IMR-90 (cell line): ENCODE results near the gene FRY. TPM values are rescaled to one million over a fixed set of nuclear protein-coding genes. Genes with fewer than 3 reads are reported as not detected.

Source experiments
- ATAC-seq: fragments of 200-7000 bp; cut with Tn5 transposase; 2 replicates; pipeline ENCODE4 v1.9.1; 2020; ENCODE audit warnings: low read depth, mild to moderate bottlenecking, moderate library complexity
- BruUV-seq: library from RNA; stranded (reverse); fragments of 400-500 nt; replicated peaks from 2 replicates; lab custom pipeline; 2021; lab: Mats Ljungman, UMichigan
- CTCF ChIA-PET: fragments of 300-600 bp; formaldehyde crosslinking; extraction: SDS; loops from one replicate; lab custom pipeline; 2021; ENCODE audit warnings: antibody characterized with exemption; lab: Yijun Ruan, JAX
- POLR2A ChIA-PET: fragments of 300-600 bp; sonication (Branson Sonifier 250); formaldehyde crosslinking; loops from one replicate; lab custom pipeline; 2022; ENCODE audit warnings: antibody characterized with exemption; ENCODE audit not compliant: unreplicated experiment; lab: Charles Lee
- DNase-seq: peaks from one replicate; pipeline ENCODE4 v3.0.0; 2013
- H2AFZ ChIP-seq: replicated peaks from 2 replicates; pipeline ENCODE3; 2013; ENCODE audit warnings: low read length, mild to moderate bottlenecking; ENCODE audit not compliant: poor library complexity
- H2AK5ac ChIP-seq: 2 replicates; pipeline ENCODE4 v1.6.1; 2013; ENCODE audit warnings: low read depth, low read length, inconsistent platforms
- H2AK9ac ChIP-seq: replicated peaks from 2 replicates; pipeline ENCODE3; 2013; ENCODE audit warnings: mild to moderate bottlenecking, low read depth, low read length, moderate library complexity; ENCODE audit not compliant: poor library complexity
- H2BK120ac ChIP-seq: 2 replicates; pipeline ENCODE4 v1.6.1; 2013; ENCODE audit warnings: low read depth, low read length, inconsistent platforms
- H2BK15ac ChIP-seq: 3 replicates; pipeline ENCODE4 v1.6.1; 2013; ENCODE audit warnings: low read depth, low read length, inconsistent platforms
- H2BK20ac ChIP-seq: 2 replicates; pipeline ENCODE4 v1.6.1; 2013; ENCODE audit warnings: low read depth, mild to moderate bottlenecking, inconsistent platforms, low read length, moderate library complexity
- H2BK5ac ChIP-seq: 2 replicates; pipeline ENCODE4 v1.6.1; 2013; ENCODE audit warnings: mild to moderate bottlenecking, low read depth, low read length, inconsistent platforms; ENCODE audit not compliant: poor library complexity, severe bottlenecking
- H3K14ac ChIP-seq: replicated peaks from 2 replicates; pipeline ENCODE4 v1.6.1; 2013; ENCODE audit warnings: low read depth, low read length, inconsistent platforms
- H3K18ac ChIP-seq: 2 replicates; pipeline ENCODE4 v1.6.1; 2013; ENCODE audit warnings: low read depth, low read length, control low read depth
- H3K23ac ChIP-seq: 2 replicates; pipeline ENCODE4 v1.6.1; 2013; ENCODE audit warnings: low read depth, low read length, inconsistent platforms
- H3K27ac ChIP-seq: 2 replicates; pipeline ENCODE4 v1.5.1; 2013; ENCODE audit warnings: mild to moderate bottlenecking, control low read depth, low read length; ENCODE audit not compliant: insufficient read depth
- H3K27me3 ChIP-seq: 2 replicates; pipeline ENCODE4 v1.6.1; 2013; ENCODE audit warnings: low read length; ENCODE audit not compliant: control insufficient read depth, insufficient read depth
- H3K36me3 ChIP-seq: 2 replicates; pipeline ENCODE4 v1.6.1; 2013; ENCODE audit warnings: low read length, mixed read lengths; ENCODE audit not compliant: control insufficient read depth, insufficient read depth
- H3K4ac ChIP-seq: 2 replicates; pipeline ENCODE4 v1.6.1; 2013; ENCODE audit warnings: low read depth, low read length, inconsistent platforms
- H3K4me1 ChIP-seq: 2 replicates; pipeline ENCODE4 v1.6.1; 2013; ENCODE audit warnings: low read length, mixed read lengths; ENCODE audit not compliant: control insufficient read depth, insufficient read depth
- H3K4me2 ChIP-seq: 2 replicates; pipeline ENCODE4 v1.6.1; 2013; ENCODE audit warnings: low read depth, mild to moderate bottlenecking, control low read depth, low read length, moderate library complexity
- H3K4me3 ChIP-seq: 2 replicates; pipeline ENCODE4 v1.5.1; 2013; ENCODE audit warnings: low read depth, mild to moderate bottlenecking, control low read depth, low read length, moderate library complexity; ENCODE audit not compliant: insufficient read depth
- H3K56ac ChIP-seq: 2 replicates; pipeline ENCODE4 v1.6.1; 2013; ENCODE audit warnings: low read length, inconsistent platforms; ENCODE audit not compliant: insufficient read depth; ENCODE audit errors: extremely low read depth
- H3K79me1 ChIP-seq, 2 experiments: 2 replicates each; pipeline ENCODE4 v1.6.1; 2013; ENCODE audit warnings: low read length in 2 of 2, inconsistent platforms in 1 of 2, low read depth in 1 of 2
- H3K9ac ChIP-seq: 2 replicates; pipeline ENCODE4 v1.6.1; 2013; ENCODE audit warnings: low read depth, low read length, control low read depth
- H3K9me1 ChIP-seq: 2 replicates; pipeline ENCODE4 v1.6.1; 2013; ENCODE audit warnings: low read length, inconsistent platforms; ENCODE audit not compliant: insufficient read depth
- H3K9me3 ChIP-seq: 2 replicates; pipeline ENCODE4 v1.6.1; 2013; ENCODE audit warnings: low read length; ENCODE audit not compliant: control insufficient read depth, insufficient read depth
- H4K20me1 ChIP-seq: 2 replicates; pipeline ENCODE4 v1.6.1; 2013; ENCODE audit warnings: low read length, inconsistent platforms; ENCODE audit not compliant: insufficient read depth
- H4K5ac ChIP-seq: 2 replicates; pipeline ENCODE4 v1.6.1; 2013; ENCODE audit warnings: mild to moderate bottlenecking, low read depth, low read length, control low read depth
- H4K8ac ChIP-seq, 2 experiments: 2 replicates each; pipeline ENCODE4 v1.6.1; 2013; ENCODE audit warnings: low read depth in 2 of 2, low read length in 2 of 2, control low read depth in 1 of 2, inconsistent platforms in 1 of 2
- H4K91ac ChIP-seq: 2 replicates; pipeline ENCODE4 v1.6.1; 2013; ENCODE audit warnings: low read depth, low read length, inconsistent platforms; ENCODE audit not compliant: insufficient read depth
- BHLHE40 ChIP-seq: fragments of 150-350 bp; IDR thresholded peaks from 2 replicates; pipeline ENCODE4 v1.6.1; 2016; ENCODE audit warnings: mild to moderate bottlenecking, low read depth, low read length
- CHD1 ChIP-seq: IDR thresholded peaks from 2 replicates; pipeline ENCODE4 v1.6.1; 2012; ENCODE audit warnings: low read depth, low read length, improper control_type of control experiment
- CTCF ChIP-seq: conservative IDR thresholded peaks from 2 replicates; pipeline ENCODE4 v1.5.1; 2012; ENCODE audit warnings: mild to moderate bottlenecking, low read depth, low read length, improper control_type of control experiment
- ELK1 ChIP-seq: fragments of 150-350 bp; IDR thresholded peaks from 2 replicates; pipeline ENCODE4 v1.6.1; 2016; ENCODE audit warnings: low read depth, mild to moderate bottlenecking, low read length, moderate library complexity, borderline replicate concordance
- MAZ ChIP-seq: IDR thresholded peaks from 2 replicates; pipeline ENCODE4 v1.6.1; 2012; ENCODE audit warnings: low read depth, mild to moderate bottlenecking, low read length, improper control_type of control experiment, moderate library complexity, borderline replicate concordance
- MXI1 ChIP-seq: IDR thresholded peaks from 2 replicates; pipeline ENCODE4 v1.6.1; 2012; ENCODE audit warnings: low read depth, mild to moderate bottlenecking, low read length, moderate library complexity, borderline replicate concordance
- NFE2L2 ChIP-seq: fragments of 150-350 bp; IDR thresholded peaks from 2 replicates; pipeline ENCODE4 v1.6.1; 2016; ENCODE audit warnings: low read depth, mild to moderate bottlenecking, low read length
- RAD21 ChIP-seq: IDR thresholded peaks from 2 replicates; pipeline ENCODE4 v1.6.1; 2012; ENCODE audit warnings: low read length, improper control_type of control experiment
- RCOR1 ChIP-seq: IDR thresholded peaks from 2 replicates; pipeline ENCODE4 v1.6.1; 2012; ENCODE audit warnings: mild to moderate bottlenecking, low read length, improper control_type of control experiment; ENCODE audit not compliant: insufficient replicate concordance
- RFX5 ChIP-seq: IDR thresholded peaks from 2 replicates; pipeline ENCODE4 v1.8.0; 2012; ENCODE audit warnings: low read depth, mild to moderate bottlenecking, low read length, moderate library complexity
- SMC3 ChIP-seq: fragments of 150-350 bp; IDR thresholded peaks from 2 replicates; pipeline ENCODE4 v1.6.1; 2016; ENCODE audit warnings: low read depth, mild to moderate bottlenecking, antibody characterized with exemption, low read length, moderate library complexity
- WGBS, 2 experiments: methylation state at CpG; one replicate each; pipeline versions ENCODE4 v1.1.5 to v1.1.7; 2013; ENCODE audit warnings: missing lambda C conversion rate in 2 of 2; ENCODE audit not compliant: insufficient read length in 1 of 2; ENCODE audit errors: extremely low coverage in 2 of 2; 5-methylcytosine and 5-hydroxymethylcytosine counted together
- dilution Hi-C: fragments of 300-500 bp; cut with HindIII; formaldehyde crosslinking; loops from one replicate; pipeline ENCODE4 v1.14.3; 2018; ENCODE audit warnings: low sequenced_read_pairs; ENCODE audit not compliant: unreplicated experiment
- in situ Hi-C: fragments of 300-500 bp; cut with MboI; formaldehyde crosslinking; loops from 3 replicates; pipeline ENCODE4 v1.14.3; 2019; ENCODE audit warnings: low sequenced_read_pairs, inconsistent platforms, mixed read lengths
- intact Hi-C: fragments of 100-400 bp; cut with micrococcal nuclease; formaldehyde crosslinking; loops from 2 replicates; pipeline ENCODE4 v1.10.0; 2022
- polyA plus RNA-seq, 3 experiments: library from polyadenylated mRNA; depleted of rRNA; stranded (reverse); fragments of >200 nt; gene quantifications; 2 replicates each; pipeline ENCODE4 v1.2.3, GENCODE V29; 2012; ENCODE audit warnings: low replicate concordance in 1 of 3
- total RNA-seq: library from RNA; depleted of rRNA; stranded (reverse); fragments of >200 nt; gene quantifications from 2 replicates; pipeline ENCODE4 v1.2.3, GENCODE V29; 2012
- TF ChIP-seq, protein P1 (sequence below): fragments of 150-350 bp; IDR thresholded peaks from 2 replicates; pipeline ENCODE4 v1.6.1; 2017; ENCODE audit warnings: mild to moderate bottlenecking, antibody characterized with exemption, low read length, low read depth

Gene FRY
- total and polyA plus RNA-seq, 2 of the 4 experiments (the other 2 are of a cell fraction) = 3.0 to 4.8 TPM

DNA sequence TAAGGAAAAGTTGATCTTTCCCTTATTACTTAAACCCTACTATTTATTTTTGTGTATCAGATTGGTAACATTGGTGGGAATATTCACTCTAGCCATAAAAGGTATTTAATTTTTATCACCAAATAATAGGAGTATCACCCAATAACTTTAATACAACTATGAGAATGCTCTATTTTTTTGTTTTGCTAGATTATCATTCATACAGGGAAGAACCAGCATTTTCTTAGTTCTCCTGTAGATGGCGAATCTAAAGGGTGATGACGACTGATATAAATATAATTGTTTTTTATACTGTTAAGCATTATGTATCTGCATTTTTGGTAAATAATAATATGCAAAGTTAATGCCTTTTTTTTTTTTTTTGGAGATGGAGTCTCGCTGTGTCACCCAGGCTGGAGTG, 7.9 kb upstream of the FRY start:
- Histone ChIP-seq H3K4me2 (no peak overlapping the region), H2AFZ (no peak overlapping the region), H4K20me1 (no peaks in the 10 kb centered on the region), H2BK5ac (no peak overlapping the region), H3K9me1 (peaks cover 6% of the 10 kb centered on the region), H3K23ac (no peak overlapping the region), H3K36me3 (no peaks in the 10 kb centered on the region), H3K4me1 (peaks cover 3% of the 10 kb centered on the region; the same call in 1 of the 2 replicates), H3K14ac (no peak overlapping the region), H2AK5ac (no peak overlapping the region), H3K79me1 (no peaks in the 10 kb centered on the region), H2AK9ac (no peak overlapping the region), H3K4me3 (no peak overlapping the region), H4K91ac (no peak overlapping the region), H3K18ac (no peak overlapping the region), H2BK15ac (no peak overlapping the region), H3K56ac (no peak overlapping the region), H4K8ac (no peak overlapping the region), H3K9ac (no peak overlapping the region), H2BK20ac (no peak overlapping the region), H2BK120ac (no peak overlapping the region), H3K9me3 (no peaks in the 10 kb centered on the region), H4K5ac (no peak overlapping the region), H3K27me3 (no peaks in the 10 kb centered on the region), H3K4ac (no peak overlapping the region), H3K27ac (no peak overlapping the region)
- ChIA-PET POLR2A (no interaction called here), CTCF (no interaction called here)
- intact Hi-C loops = loop anchor here (5.0 kb wide), 1 partner anchor 224 kb away; no protein-coding TSS in a partner anchor
- dilution Hi-C loops = no loop called here
- ATAC-seq = no peak
- no peak for DNase-seq
- TF ChIP-seq NFE2L2 = no peak
- no peak for TF ChIP-seq RCOR1
- no peak for TF ChIP-seq RFX5
- TF ChIP-seq SMC3 = peak; percentile 34
- no peak for TF ChIP-seq ELK1
- peak; percentile 28 for TF ChIP-seq RAD21
- no peak for TF ChIP-seq MXI1
- no peak for TF ChIP-seq CHD1
- TF ChIP-seq, protein P1, sequence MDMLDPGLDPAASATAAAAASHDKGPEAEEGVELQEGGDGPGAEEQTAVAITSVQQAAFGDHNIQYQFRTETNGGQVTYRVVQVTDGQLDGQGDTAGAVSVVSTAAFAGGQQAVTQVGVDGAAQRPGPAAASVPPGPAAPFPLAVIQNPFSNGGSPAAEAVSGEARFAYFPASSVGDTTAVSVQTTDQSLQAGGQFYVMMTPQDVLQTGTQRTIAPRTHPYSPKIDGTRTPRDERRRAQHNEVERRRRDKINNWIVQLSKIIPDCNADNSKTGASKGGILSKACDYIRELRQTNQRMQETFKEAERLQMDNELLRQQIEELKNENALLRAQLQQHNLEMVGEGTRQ = no peak
- TF ChIP-seq CTCF = peak; percentile 41
- TF ChIP-seq BHLHE40 = no peak
- no peak for TF ChIP-seq MAZ
- in situ Hi-C loops = loop anchor here (5.0 to 10.0 kb wide), 2 partner anchors 289 to 551 kb away; no protein-coding TSS in a partner anchor
- BruUV-seq = no TSS peak
- no CpG with 5 or more reads among the region's 3 CpGs for WGBS, 2 experiments
